HG03060 (cell line): ENCODE data around the gene PGLYRP3.
"Not testable (repeated sequence)": the region's sequence is repeated elsewhere in the genome, so short reads cannot be mapped to it uniquely, and the experiment has no call there.

Experiments used
- ATAC-seq: cut with Tn5 transposase; IDR thresholded peaks from one replicate; pipeline ENCODE4 v1.9.1; 2021; ENCODE audit warnings: low read depth, moderate number of reproducible peaks; ENCODE audit not compliant: unreplicated experiment

PGLYRP3 gene

DNA sequence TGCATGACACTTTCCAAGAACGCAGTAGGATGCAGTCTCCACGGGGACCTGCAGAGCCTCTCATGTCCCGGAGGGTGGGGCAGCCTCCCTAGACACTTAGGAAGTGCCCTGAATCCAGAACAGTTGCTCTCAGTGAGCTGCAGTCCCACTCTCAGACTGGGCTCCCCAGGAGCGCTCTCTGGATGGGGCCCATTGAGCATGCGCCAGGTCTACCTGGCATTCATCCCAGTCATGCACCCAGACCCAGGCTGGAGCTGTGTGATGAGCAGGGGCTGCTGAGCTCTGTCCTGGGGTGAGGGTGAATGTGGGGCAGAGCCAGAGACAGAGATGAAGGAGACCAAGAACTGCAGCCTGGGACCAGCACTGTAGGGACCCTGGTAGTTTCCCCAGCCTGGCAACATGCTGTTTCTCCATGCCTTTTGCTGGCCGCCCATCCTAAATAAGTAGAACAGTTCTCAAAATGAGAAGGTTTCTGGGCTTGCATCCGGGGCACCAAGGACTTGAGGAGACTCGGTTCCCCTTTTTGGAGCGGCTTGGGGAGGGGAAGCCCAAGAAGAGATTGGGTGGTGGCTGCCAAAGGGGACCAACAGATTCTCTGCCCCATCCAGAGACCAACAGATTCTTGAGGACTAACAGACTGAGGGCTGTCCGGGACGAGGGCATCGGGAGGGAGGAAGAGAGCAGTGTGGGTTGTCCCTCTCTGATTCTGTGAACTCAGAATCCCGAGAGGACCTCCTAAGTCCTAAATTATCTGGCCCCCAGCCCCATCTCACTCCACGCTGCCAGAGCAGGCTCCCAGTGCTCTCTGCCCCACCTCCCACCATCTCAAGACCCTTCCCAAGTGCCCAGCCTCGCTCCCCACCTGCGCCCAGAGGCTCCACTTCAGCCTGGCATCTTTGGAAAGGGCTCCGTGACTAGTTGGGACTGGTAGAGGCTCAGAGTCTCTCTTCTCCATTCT is 36.9 kb upstream of the PGLYRP3 start:
- ATAC-seq: no peak

DNA sequence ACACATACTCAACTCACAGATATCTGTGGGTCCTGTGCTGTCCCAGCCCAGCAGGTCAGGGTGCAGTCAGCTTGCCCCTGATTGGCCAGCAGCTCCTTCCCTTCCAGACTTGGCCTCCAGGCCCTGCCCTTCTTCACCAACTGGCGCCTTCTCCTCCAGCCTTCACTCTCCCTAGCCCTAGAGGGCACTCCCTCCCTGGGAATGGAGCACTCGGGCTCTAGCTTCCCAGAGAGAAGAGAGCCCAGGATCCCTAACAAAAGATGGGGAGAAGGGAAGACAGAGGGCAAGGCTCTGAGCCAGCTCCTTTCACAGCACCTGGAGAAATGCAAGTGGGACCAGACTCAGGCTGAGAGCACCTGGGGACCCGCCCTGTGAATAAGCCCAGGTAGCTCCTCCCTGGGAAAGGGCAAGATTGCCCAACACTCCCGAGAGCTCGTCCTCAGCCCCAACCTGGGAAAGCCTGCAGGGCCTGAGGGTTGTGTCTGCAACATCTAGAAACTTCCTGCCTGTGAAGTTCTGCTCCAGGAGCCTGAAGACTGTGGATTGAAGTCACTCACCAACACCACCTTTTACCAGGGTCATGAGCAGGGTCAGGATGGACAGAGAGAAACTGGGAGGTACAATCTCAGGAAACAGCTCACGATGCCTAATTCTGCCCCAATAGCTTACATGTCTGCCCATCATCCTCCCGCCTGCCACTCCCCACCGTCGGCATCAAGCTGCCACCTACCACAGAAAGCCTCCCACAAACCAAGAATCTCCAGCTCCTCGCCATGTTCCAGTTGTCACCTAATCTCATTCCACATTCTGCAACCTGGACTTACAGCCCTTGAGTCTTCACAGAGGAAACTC is 36.0 kb upstream of the PGLYRP3 start, which contains the start of gene PGLYRP4:
TSS of gene PGLYRP4 (minus strand) at position 331 of the 852 bp plus-strand sequence. CDS start 909 bp downstream, outside the sequence.
- no peak for ATAC-seq

GRCh38 chr1:153347856-153348255 is 35.1 kb upstream of the PGLYRP3 start:
- no peak for ATAC-seq

GRCh38 chr1:153347049-153347448 is 34.3 kb upstream of the PGLYRP3 start:
- not testable (repeated sequence) for ATAC-seq

GRCh38 chr1:153346077-153346723 is 33.4 kb upstream of the PGLYRP3 start:
- no peak for ATAC-seq

- no peak for ATAC-seq
Measured at GRCh38 chr1:153345187-153346076, 32.7 kb upstream of the PGLYRP3 start.

DNA sequence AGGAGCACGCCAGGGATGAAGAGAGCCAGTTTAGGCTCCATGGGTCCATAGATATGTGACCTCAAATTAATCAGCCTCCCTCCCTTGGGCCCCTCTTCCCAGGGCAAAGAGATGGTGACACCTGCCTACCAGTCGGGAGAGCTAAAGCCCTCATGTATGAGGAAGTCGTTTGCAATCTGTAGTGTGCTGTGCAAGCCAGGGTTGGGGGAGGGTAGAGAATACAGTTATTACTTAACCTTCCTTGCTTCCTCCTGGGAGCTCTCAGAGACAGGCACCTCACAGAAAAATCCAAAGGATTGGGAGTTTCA is 31.9 kb upstream of the PGLYRP3 start:
- ATAC-seq: no peak

DNA sequence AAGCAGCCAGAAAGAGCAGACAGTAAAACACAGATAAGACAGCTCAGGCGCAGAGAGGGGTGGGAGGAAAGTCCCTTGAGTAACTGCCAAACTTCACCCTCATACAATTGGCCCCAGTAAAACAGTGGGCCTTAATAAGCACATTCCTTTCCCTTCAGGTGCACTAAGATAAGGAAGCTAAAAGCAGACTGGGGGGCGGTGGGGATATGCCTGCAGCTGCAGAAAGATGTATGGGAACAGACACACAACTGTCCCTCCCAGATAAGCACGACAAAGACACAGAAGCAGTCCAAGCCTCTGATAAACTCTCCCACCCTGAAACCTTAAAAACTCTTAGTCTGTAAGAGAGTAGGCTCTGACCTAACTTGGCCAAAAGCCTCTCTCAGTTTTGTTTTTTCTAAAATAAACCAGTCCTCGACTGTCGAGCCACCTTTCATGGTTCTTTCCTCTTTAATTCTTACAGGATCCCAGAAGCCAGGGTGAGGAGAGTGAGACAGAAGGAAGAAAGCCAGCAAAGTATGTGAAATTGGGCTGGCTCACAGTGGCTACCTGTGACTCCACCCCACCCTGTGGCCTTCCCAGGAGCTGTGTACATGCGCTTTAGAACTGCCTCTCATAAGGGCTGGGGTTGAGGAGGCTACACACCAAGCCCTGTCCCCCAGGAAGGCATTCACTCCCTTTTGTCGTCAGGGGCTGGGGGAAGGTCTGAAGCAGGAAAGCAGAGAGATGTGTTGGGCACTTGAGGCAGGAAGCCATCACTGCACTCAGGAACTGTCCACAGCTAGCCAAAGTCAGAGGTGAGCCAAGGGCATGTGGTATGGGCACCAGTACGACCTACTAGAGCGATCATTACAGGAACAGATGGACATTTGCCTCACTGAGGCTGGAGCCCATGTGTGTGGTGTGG is 31.3 kb upstream of the PGLYRP3 start:
- ATAC-seq: no peak

GRCh38 chr1:153343040-153343681 is 30.4 kb upstream of the PGLYRP3 start:
- ATAC-seq: no peak

GRCh38 chr1:153342178-153342577 is 29.4 kb upstream of the PGLYRP3 start:
- ATAC-seq: no peak

- ATAC-seq: no peak
Measured at GRCh38 chr1:153341431-153341934, 28.7 kb upstream of the PGLYRP3 start.

- ATAC-seq: no peak
Measured at GRCh38 chr1:153340356-153340755, 27.6 kb upstream of the PGLYRP3 start.

- no peak for ATAC-seq
Measured at GRCh38 chr1:153339802-153340201, 27.1 kb upstream of the PGLYRP3 start.

DNA sequence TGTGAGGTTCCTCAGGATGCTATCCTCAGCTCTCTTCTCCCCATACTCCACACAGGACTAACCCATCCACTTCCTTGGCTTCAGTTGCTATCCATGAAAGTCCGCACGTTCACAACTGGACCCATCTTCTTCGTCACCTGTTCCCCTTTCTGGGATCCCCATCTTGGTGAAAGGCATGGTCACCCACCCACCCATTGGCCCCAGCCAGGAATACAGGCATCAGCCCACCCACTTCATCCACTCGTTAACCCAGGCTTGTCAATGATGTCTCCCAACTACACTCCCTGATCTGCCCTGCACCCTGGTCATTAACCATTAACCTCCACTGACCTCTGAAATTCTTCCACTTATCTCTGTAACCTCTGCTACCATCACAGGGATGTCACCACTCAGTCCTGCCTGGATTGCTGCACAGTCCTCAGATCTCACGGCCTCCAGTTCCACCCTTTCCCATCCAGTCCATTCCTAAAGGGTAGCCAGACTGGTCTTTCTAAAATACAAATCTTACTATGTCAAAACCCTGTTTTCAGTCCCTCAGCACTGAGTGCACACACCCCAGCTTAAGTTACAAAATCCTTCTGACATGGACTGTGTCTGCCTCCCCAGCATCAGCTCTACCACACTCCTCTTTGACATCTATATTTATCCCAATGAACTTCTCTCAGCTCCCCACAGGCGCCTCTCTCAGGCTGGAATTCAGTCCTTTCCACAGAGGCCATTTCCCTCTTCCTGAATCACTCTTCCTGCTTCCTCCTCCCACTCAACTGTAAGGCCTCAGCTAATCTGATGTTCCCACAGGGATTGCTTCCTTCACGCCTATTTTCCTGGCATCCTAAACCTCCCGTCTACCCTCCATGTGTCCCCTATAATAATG is 25.5 kb upstream of the PGLYRP3 start:
- ATAC-seq: no peak

- no peak for ATAC-seq
Measured at GRCh38 chr1:153336650-153337049, 23.9 kb upstream of the PGLYRP3 start.

DNA sequence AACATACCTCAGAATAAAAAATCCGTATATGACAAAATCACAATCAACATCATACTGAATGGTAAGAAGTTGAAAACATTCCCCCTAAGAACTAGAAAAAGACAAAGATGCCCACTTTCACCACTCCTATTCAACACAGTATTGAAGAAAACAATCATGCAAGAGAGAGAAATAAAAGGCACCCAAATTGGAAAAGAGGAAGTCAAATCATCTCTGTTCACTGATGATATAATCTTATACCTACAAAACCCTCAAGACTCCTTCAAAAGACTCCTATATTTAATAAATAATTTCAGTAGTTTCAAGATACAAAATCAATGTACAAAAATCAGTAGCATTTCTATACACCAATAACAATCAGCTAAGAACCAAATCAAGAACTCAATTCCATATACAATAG is 21.1 kb upstream of the PGLYRP3 start:
- ATAC-seq: no peak

GRCh38 chr1:153324912-153325311 is 12.2 kb upstream of the PGLYRP3 start:
- ATAC-seq: no peak
